ENCODE measurements around the gene MSMP.

Gene MSMP

GRCh38 chr9:35723426-35723825 lies 30.6 kb downstream of the MSMP start:
- DNase-seq (ENCODE audit: low read depth in 2 of 2), result no peak

- DNase-seq (ENCODE audit: low read depth in 2 of 2), result no peak
These were observed 34.5 kb downstream of the MSMP start for GRCh38 chr9:35719546-35719945.

- DNase-seq (ENCODE audit: low read depth in 2 of 2), result no peak
These were observed 35.2 kb downstream of the MSMP start for GRCh38 chr9:35718721-35719511.

- no peak for DNase-seq (ENCODE audit: low read depth in 2 of 2)
These were observed 36.8 kb downstream of the MSMP start for GRCh38 chr9:35717132-35717870.

GRCh38 chr9:35716230-35716629 lies 37.8 kb downstream of the MSMP start:
- no peak for DNase-seq (ENCODE audit: low read depth in 2 of 2)

- no peak for DNase-seq (ENCODE audit: low read depth in 2 of 2)
These were observed 39.4 kb downstream of the MSMP start for GRCh38 chr9:35714579-35715252.

- no peak for DNase-seq (ENCODE audit: low read depth in 2 of 2)
These were observed 40.0 kb downstream of the MSMP start for GRCh38 chr9:35714123-35714522.

GRCh38 chr9:35713578-35713977 lies 40.5 kb downstream of the MSMP start:
- no peak for DNase-seq (ENCODE audit: low read depth in 2 of 2)

GRCh38 chr9:35712762-35713400 lies 41.2 kb downstream of the MSMP start:
- DNase-seq (ENCODE audit: low read depth in 2 of 2), result no peak

GRCh38 chr9:35711501-35712428 lies 42.3 kb downstream of the MSMP start:
- no peak for DNase-seq (ENCODE audit: low read depth in 2 of 2)

GRCh38 chr9:35710818-35711500 lies 43.1 kb downstream of the MSMP start:
- no peak for DNase-seq (ENCODE audit: low read depth in 2 of 2)

- no peak for DNase-seq (ENCODE audit: low read depth in 2 of 2)
These were observed 45.9 kb downstream of the MSMP start for GRCh38 chr9:35708146-35708545.

GRCh38 chr9:35706951-35707350 lies 47.1 kb downstream of the MSMP start:
- no peak for DNase-seq (ENCODE audit: low read depth in 2 of 2)

- DNase-seq (ENCODE audit: low read depth in 2 of 2), result no peak
These were observed 48.1 kb downstream of the MSMP start for GRCh38 chr9:35705836-35706430.

GRCh38 chr9:35705372-35705771 lies 48.7 kb downstream of the MSMP start:
- no peak for DNase-seq (ENCODE audit: low read depth in 2 of 2)

- no peak for DNase-seq (ENCODE audit: low read depth in 2 of 2)
These were observed 50.0 kb downstream of the MSMP start for GRCh38 chr9:35703906-35704672.
